ENCODE measurements around the gene ALG14.

DNA sequence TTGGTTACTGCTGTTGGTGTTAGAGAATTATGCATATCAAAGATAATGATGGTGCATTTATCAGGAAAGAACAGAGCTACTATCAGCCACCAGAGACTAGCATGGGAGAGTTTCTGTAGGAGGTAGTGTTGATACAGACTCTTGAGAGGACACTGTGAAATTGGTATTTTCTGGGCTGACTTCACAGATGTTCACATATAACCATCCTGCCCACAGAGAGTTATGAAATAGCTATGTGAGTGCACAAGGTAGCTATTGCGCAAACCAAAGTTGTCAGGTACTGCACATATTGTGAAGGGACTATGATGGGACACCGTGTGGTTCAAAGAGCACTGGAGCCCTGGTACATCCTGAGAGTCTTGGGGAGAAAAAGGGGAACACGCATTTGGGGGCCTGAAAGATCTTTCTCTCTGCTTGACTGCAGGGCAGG lies 43.0 kb upstream of the ALG14 start:
- TF ChIP-seq ZBED1 (IDR thresholded peaks at IDR 0.05; ENCODE audit: borderline replicate concordance) (no peak), FOXK2 (IDR thresholded peaks at IDR 0.05) (no peak), CHD1 (IDR thresholded peaks at IDR 0.05; ENCODE audit: low read depth, low read length) (no peak)
